Activated T-helper 2 cell treated with anti-CD3 and anti-CD28 coated beads, Interferon-gamma antibody, Interleukin-2, Interleukin-4, amounts not matched to agents 10 μg/mL and 5 μg/mL and 100 μg/mL, durations not matched to agents 14 hours and 24 hours and 36 hours (primary cell): ENCODE data around the gene MON1A. TPM values are rescaled to one million over a fixed set of nuclear protein-coding genes. Genes with fewer than 3 reads are reported as not detected.

Experiments used
- DNase-seq: peaks from one replicate; pipeline ENCODE4 v3.0.0; 2021; ENCODE audit warnings: low spot score
- H3K27ac Mint-ChIP-seq: one replicate; pipeline ENCODE4 v1.8.0; 2021; ENCODE audit warnings: mixed read lengths
- H3K27me3 Mint-ChIP-seq: one replicate; pipeline ENCODE4 v1.8.0; 2021; ENCODE audit warnings: low read depth, mixed read lengths
- H3K36me3 Mint-ChIP-seq: one replicate; pipeline ENCODE4 v1.8.0; 2021; ENCODE audit warnings: low read depth, mixed read lengths
- H3K4me1 Mint-ChIP-seq: one replicate; pipeline ENCODE4 v1.8.0; 2021; ENCODE audit warnings: low read depth, mixed read lengths
- H3K4me3 Mint-ChIP-seq: one replicate; pipeline ENCODE4 v1.8.0; 2021; ENCODE audit warnings: low read depth, mild to moderate bottlenecking, moderate library complexity, mixed read lengths
- H3K9me3 Mint-ChIP-seq: one replicate; pipeline ENCODE4 v1.8.0; 2021; ENCODE audit warnings: mixed read lengths
- intact Hi-C: fragments of 100-400 bp; cut with micrococcal nuclease; formaldehyde crosslinking; loops from one replicate; pipeline ENCODE4 v1.15.1; 2023
- total RNA-seq: library from RNA; stranded (reverse); gene quantifications from 2 replicates; pipeline ENCODE4 v1.2.3, GENCODE V29; 2022

Gene MON1A
- total RNA-seq, 1 donor from 2014 or later: 15.7 TPM

GRCh38 chr3:49872801-49873281, 56.8 kb downstream of the MON1A start:
- H3K9me3 Mint-ChIP-seq: no peaks in the 10 kb centered on the region
- H3K27ac Mint-ChIP-seq: no peak overlapping the region
- no peak for DNase-seq
- peaks cover 28% of the 10 kb centered on the region for H3K27me3 Mint-ChIP-seq
- H3K36me3 Mint-ChIP-seq: no peaks in the 10 kb centered on the region
- no peak overlapping the region for H3K4me3 Mint-ChIP-seq
- H3K4me1 Mint-ChIP-seq: peaks cover 2% of the 10 kb centered on the region
- intact Hi-C loops: no loop called here

- H3K27me3 Mint-ChIP-seq: peaks cover 38% of the 10 kb centered on the region
- H3K4me1 Mint-ChIP-seq: peaks cover 2% of the 10 kb centered on the region
- H3K9me3 Mint-ChIP-seq: no peaks in the 10 kb centered on the region
- DNase-seq: no peak
- no peak overlapping the region for H3K27ac Mint-ChIP-seq
- intact Hi-C loops: no loop called here
- H3K4me3 Mint-ChIP-seq: no peak overlapping the region
- no peaks in the 10 kb centered on the region for H3K36me3 Mint-ChIP-seq
Measured at GRCh38 chr3:49871531-49872153, 58.0 kb downstream of the MON1A start.

GRCh38 chr3:49869525-49870126, 60.0 kb downstream of the MON1A start, which contains the start of gene CAMKV:
Gene CAMKV, minus strand, starts transcription at chr3:49869906. Its CDS starts 7,518 bp downstream, at chr3:49862388.
- peaks cover 2% of the 10 kb centered on the region for H3K4me1 Mint-ChIP-seq
- H3K27me3 Mint-ChIP-seq: peaks cover 44% of the 10 kb centered on the region
- no peak within 1 kb of the TSS for H3K4me3 Mint-ChIP-seq
- H3K9me3 Mint-ChIP-seq: no peaks in the 10 kb centered on the region
- no peak within 1 kb of the TSS for H3K27ac Mint-ChIP-seq
- peak; percentile 10 for DNase-seq
- H3K36me3 Mint-ChIP-seq: no peaks in the 10 kb centered on the region
- intact Hi-C loops: no loop called here

- Mint-ChIP-seq H3K27me3 (peaks cover 46% of the 10 kb centered on the region), H3K36me3 (no peaks in the 10 kb centered on the region), H3K9me3 (no peaks in the 10 kb centered on the region), H3K27ac (no peak overlapping the region), H3K4me3 (no peak overlapping the region), H3K4me1 (peaks cover 2% of the 10 kb centered on the region)
- intact Hi-C loops: no loop called here
- DNase-seq: no peak
Measured at GRCh38 chr3:49868862-49869466, 60.6 kb downstream of the MON1A start.

- H3K27ac Mint-ChIP-seq: no peak overlapping the region
- no peak overlapping the region for H3K4me3 Mint-ChIP-seq
- H3K27me3 Mint-ChIP-seq: peaks cover 50% of the 10 kb centered on the region
- peaks cover under 1% of the 10 kb centered on the region for H3K4me1 Mint-ChIP-seq
- no peaks in the 10 kb centered on the region for H3K36me3 Mint-ChIP-seq
- no peaks in the 10 kb centered on the region for H3K9me3 Mint-ChIP-seq
- intact Hi-C loops: no loop called here
- no peak for DNase-seq
Measured at GRCh38 chr3:49867871-49868321, 61.7 kb downstream of the MON1A start.

GRCh38 chr3:49867400-49867799, 62.2 kb downstream of the MON1A start:
- H3K4me3 Mint-ChIP-seq: no peak overlapping the region
- H3K4me1 Mint-ChIP-seq: no peaks in the 10 kb centered on the region
- no peak for DNase-seq
- H3K9me3 Mint-ChIP-seq: no peaks in the 10 kb centered on the region
- intact Hi-C loops: no loop called here
- peaks cover 50% of the 10 kb centered on the region for H3K27me3 Mint-ChIP-seq
- no peak overlapping the region for H3K27ac Mint-ChIP-seq
- no peaks in the 10 kb centered on the region for H3K36me3 Mint-ChIP-seq

GRCh38 chr3:49865198-49865784, 64.3 kb downstream of the MON1A start:
- Mint-ChIP-seq H3K4me3 (no peak overlapping the region), H3K27me3 (peaks cover 38% of the 10 kb centered on the region), H3K4me1 (no peaks in the 10 kb centered on the region), H3K36me3 (no peaks in the 10 kb centered on the region), H3K9me3 (no peaks in the 10 kb centered on the region), H3K27ac (no peak overlapping the region)
- no peak for DNase-seq
- intact Hi-C loops: no loop called here

GRCh38 chr3:49864505-49864904, 65.1 kb downstream of the MON1A start:
- Mint-ChIP-seq H3K9me3 (no peaks in the 10 kb centered on the region), H3K4me3 (no peak overlapping the region), H3K36me3 (no peaks in the 10 kb centered on the region), H3K27ac (no peak overlapping the region), H3K27me3 (peaks cover 35% of the 10 kb centered on the region), H3K4me1 (no peaks in the 10 kb centered on the region)
- intact Hi-C loops: no loop called here
- DNase-seq: no peak

- H3K4me1 Mint-ChIP-seq: peaks cover 12% of the 10 kb centered on the region
- no peak overlapping the region for H3K4me3 Mint-ChIP-seq
- H3K27me3 Mint-ChIP-seq: peaks cover 10% of the 10 kb centered on the region
- no peak overlapping the region for H3K27ac Mint-ChIP-seq
- intact Hi-C loops: no loop called here
- no peaks in the 10 kb centered on the region for H3K9me3 Mint-ChIP-seq
- DNase-seq: no peak
- H3K36me3 Mint-ChIP-seq: no peaks in the 10 kb centered on the region
Measured at GRCh38 chr3:49859576-49860305, 69.9 kb downstream of the MON1A start.

Other genes with a start within 250 kb of the MON1A start
- 8.3 and 11.1 TPM in 2 replicates for gene MST1, start 240.3 kb downstream of the MON1A start, total RNA-seq
- gene RNF123, start 240.3 kb downstream of the MON1A start, total RNA-seq: 43.0 and 45.1 TPM in 2 replicates
- gene AMIGO3, start 210.1 kb downstream of the MON1A start, total RNA-seq: not detected in 2 replicates
- gene GMPPB, start 205.9 kb downstream of the MON1A start, total RNA-seq: 45.9 and 48.0 TPM in 2 replicates
- gene IP6K1, start 143.3 kb downstream of the MON1A start, total RNA-seq: 36.9 and 40.7 TPM in 2 replicates
- 0.16 TPM in 1 of 2 replicates, not detected in the other for gene CDHR4, start 129.9 kb downstream of the MON1A start, total RNA-seq
- 1.2 and 2.3 TPM in 2 replicates for gene INKA1, start 126.5 kb downstream of the MON1A start, total RNA-seq
- 92.0 and 95.7 TPM in 2 replicates for gene UBA7, start 115.9 kb downstream of the MON1A start, total RNA-seq
- gene TRAIP, start 73.2 kb downstream of the MON1A start, total RNA-seq: 21.0 and 26.6 TPM in 2 replicates
- gene CAMKV, start 59.9 kb downstream of the MON1A start, total RNA-seq: 0.39 and 0.46 TPM in 2 replicates
- gene MST1R, start 25.9 kb downstream of the MON1A start, total RNA-seq: 1.2 and 1.3 TPM in 2 replicates
- gene RBM6, start 10.3 kb upstream of the MON1A start, total RNA-seq: 99.2 and 104 TPM in 2 replicates
- gene RBM5, start 159.1 kb upstream of the MON1A start, total RNA-seq: 139 and 144 TPM in 2 replicates
- 0.11 and 0.21 TPM in 2 replicates for gene SEMA3F, start 225.5 kb upstream of the MON1A start, total RNA-seq